ENCODE results near the gene ARSH.
"Not testable (repeated sequence)": the region's sequence is repeated elsewhere in the genome, so short reads cannot be mapped to it uniquely, and the experiment has no call there.

The ARSH gene

GRCh38 chrX:3044196-3044595 lies 37.9 kb downstream of the ARSH start:
- no peak for DNase-seq

GRCh38 chrX:3044671-3045070 lies 38.3 kb downstream of the ARSH start:
- DNase-seq, result no peak

GRCh38 chrX:3046253-3047240 lies 40.2 kb downstream of the ARSH start:
- DNase-seq, result no peak

GRCh38 chrX:3050523-3051175 lies 44.3 kb downstream of the ARSH start:
- not testable (repeated sequence) for DNase-seq

GRCh38 chrX:3052860-3053259 lies 46.5 kb downstream of the ARSH start:
- no peak for DNase-seq

GRCh38 chrX:3066555-3066954 lies 60.2 kb downstream of the ARSH start:
- DNase-seq, result no peak

GRCh38 chrX:3075959-3076358 lies 69.6 kb downstream of the ARSH start:
- DNase-seq, result no peak

- DNase-seq, result no peak
These were observed 70.2 kb downstream of the ARSH start for GRCh38 chrX:3076416-3076991.
